ENCODE measurements around the gene KRTAP6-3. TPM values are rescaled to one million over a fixed set of nuclear protein-coding genes. Genes with fewer than 3 reads are reported as not detected.
A peak's percentile ranks its signal among the peaks of the same experiment; 100 is the strongest.

The KRTAP6-3 gene
- total and polyA plus RNA-seq, 9 of the 15 experiments (the other 6 are each of a cell fraction or from before 2014, with no cell fraction given): 0.23 TPM; not detected in 8

DNA sequence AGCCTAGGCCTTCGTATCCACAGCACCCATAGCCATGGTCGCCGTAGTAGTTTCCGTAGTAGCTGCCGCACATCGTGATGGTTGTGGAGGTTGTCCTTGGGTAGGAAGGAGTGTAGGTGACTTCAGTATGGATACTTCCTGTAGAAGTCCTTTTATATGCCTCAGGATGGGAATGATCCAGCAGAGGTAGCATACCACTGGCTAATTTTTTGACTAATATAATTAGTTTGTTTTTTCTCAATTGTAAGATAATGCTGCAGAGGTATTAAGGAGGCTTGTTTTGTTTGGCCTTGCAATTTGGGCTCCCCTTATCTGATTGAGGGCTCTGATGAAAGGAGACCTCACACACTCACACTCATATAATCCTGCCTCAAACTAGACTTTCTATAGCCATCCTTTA lies 6.6 kb downstream of the KRTAP6-3 start, which contains the start of gene KRTAP6-2:
Gene KRTAP6-2, minus strand, starts transcription at position 101 of the 400 bp plus-strand sequence. Its CDS starts 28 bp downstream, at position 73.
- intact Hi-C loops (cut with micrococcal nuclease) (no loop called here), in situ Hi-C loops (cut with MboI) (no loop called here)
- FAIRE-seq (no peak), ATAC-seq (no peak), DNase-seq (ENCODE audit: extremely low read depth in 1 of 4, low spot score in 3 of 4) (no peak)
- no peaks in the 10 kb centered on the region for H3K4me1 ChIP-seq (replicated peaks in 1 of 2; ENCODE audit: control insufficient read depth in 2 of 2, insufficient read depth in 2 of 2, low read length in 2 of 2)
- BruUV-seq (replicated peaks): no TSS peak
- no peak within 1 kb of the TSS for H3K4me3 ChIP-seq
- 0% methylated on average over 6 of the region's 6 CpGs for WGBS (ENCODE audit: insufficient coverage, low coverage, missing lambda C conversion rate)
- no peak within 1 kb of the TSS for H2AFZ ChIP-seq (ENCODE audit: low read depth, low read length)
- H3K27me3 ChIP-seq (ENCODE audit: control insufficient read depth in 2 of 2, insufficient read depth in 2 of 2, low read length in 2 of 2): no peaks in the 10 kb centered on the region
- CTCF ChIA-PET (ENCODE audit: low intra/inter-chr PET ratio): no interaction called here
- H3K9ac ChIP-seq (ENCODE audit: insufficient read depth in 1 of 2, low read depth in 2 of 2, low read length in 2 of 2): no peak within 1 kb of the TSS
- POLR2A ChIA-PET: no interaction called here
- H3K9me1 ChIP-seq (ENCODE audit: control insufficient read depth, insufficient read depth, low read length): no peaks in the 10 kb centered on the region
- TF ChIP-seq, protein P1, sequence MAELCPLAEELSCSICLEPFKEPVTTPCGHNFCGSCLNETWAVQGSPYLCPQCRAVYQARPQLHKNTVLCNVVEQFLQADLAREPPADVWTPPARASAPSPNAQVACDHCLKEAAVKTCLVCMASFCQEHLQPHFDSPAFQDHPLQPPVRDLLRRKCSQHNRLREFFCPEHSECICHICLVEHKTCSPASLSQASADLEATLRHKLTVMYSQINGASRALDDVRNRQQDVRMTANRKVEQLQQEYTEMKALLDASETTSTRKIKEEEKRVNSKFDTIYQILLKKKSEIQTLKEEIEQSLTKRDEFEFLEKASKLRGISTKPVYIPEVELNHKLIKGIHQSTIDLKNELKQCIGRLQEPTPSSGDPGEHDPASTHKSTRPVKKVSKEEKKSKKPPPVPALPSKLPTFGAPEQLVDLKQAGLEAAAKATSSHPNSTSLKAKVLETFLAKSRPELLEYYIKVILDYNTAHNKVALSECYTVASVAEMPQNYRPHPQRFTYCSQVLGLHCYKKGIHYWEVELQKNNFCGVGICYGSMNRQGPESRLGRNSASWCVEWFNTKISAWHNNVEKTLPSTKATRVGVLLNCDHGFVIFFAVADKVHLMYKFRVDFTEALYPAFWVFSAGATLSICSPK (IDR thresholded peaks at IDR 0.05; ENCODE audit: borderline replicate concordance): no peak
- TF ChIP-seq KLF10 (CRISPR knock-in tag; IDR thresholded peaks at IDR 0.05) (no peak), NR1H2 (CRISPR knock-in tag; IDR thresholded peaks at IDR 0.05) (no peak), ZNF197 (CRISPR knock-in tag; IDR thresholded peaks at IDR 0.05; ENCODE audit: low read depth) (no peak)
- no peaks in the 10 kb centered on the region for H4K20me1 ChIP-seq (replicated peaks; ENCODE audit: control insufficient read depth, insufficient read depth, low read length)
- H3K4me2 ChIP-seq (ENCODE audit: insufficient read depth, low read length): no peak within 1 kb of the TSS
- H3K27ac ChIP-seq (ENCODE audit: extremely low read depth, low read depth, low read length): no peak within 1 kb of the TSS
- no peaks in the 10 kb centered on the region for H3K9me3 ChIP-seq (replicated peaks; ENCODE audit: control insufficient read depth, insufficient read depth, low read depth, low read length)
- H3K79me2 ChIP-seq (ENCODE audit: control insufficient read depth, insufficient read depth, low read length): no peaks in the 10 kb centered on the region
- H3K36me3 ChIP-seq (ENCODE audit: control insufficient read depth, insufficient read depth, low read length): no peaks in the 10 kb centered on the region

DNA sequence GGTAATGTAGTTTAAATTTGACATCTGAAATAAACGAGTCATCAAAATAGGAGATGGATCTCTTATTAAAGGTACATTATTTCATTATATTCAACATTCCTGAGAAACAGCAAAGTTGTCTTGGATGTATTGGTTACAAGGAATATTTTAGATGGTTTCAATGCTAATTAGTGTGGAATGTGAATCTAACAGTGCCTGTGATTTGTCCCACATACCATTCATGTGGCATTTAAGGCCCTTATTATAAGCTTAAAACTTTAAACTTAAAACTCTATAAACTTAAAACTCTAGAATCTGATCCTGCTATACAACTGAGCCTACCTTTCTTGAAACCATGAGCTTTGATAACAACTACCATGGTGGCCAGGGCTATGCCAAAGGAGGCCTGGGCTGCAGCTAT lies 8.5 kb downstream of the KRTAP6-3 start, which contains the start of gene KRTAP22-1:
Gene KRTAP22-1, plus strand, starts transcription at position 301 of the 400 bp plus-strand sequence.
- Histone ChIP-seq H3K9me3 (replicated peaks; ENCODE audit: control insufficient read depth, insufficient read depth, low read depth, low read length) (peaks cover 4% of the 10 kb centered on the region), H3K9me1 (ENCODE audit: control insufficient read depth, insufficient read depth, low read length) (no peaks in the 10 kb centered on the region), H4K20me1 (replicated peaks; ENCODE audit: control insufficient read depth, insufficient read depth, low read length) (no peaks in the 10 kb centered on the region), H3K4me1 (replicated peaks in 1 of 2; ENCODE audit: control insufficient read depth in 2 of 2, insufficient read depth in 2 of 2, low read length in 2 of 2) (no peaks in the 10 kb centered on the region), H3K36me3 (ENCODE audit: control insufficient read depth, insufficient read depth, low read length) (no peaks in the 10 kb centered on the region), H3K27me3 (ENCODE audit: control insufficient read depth in 2 of 2, insufficient read depth in 2 of 2, low read length in 2 of 2) (no peaks in the 10 kb centered on the region), H3K9ac (ENCODE audit: insufficient read depth in 1 of 2, low read depth in 2 of 2, low read length in 2 of 2) (no peak within 1 kb of the TSS), H3K79me2 (ENCODE audit: control insufficient read depth, insufficient read depth, low read length) (no peaks in the 10 kb centered on the region), H2AFZ (ENCODE audit: low read depth, low read length) (no peak within 1 kb of the TSS), H3K4me3 (no peak within 1 kb of the TSS), H3K4me2 (ENCODE audit: insufficient read depth, low read length) (no peak within 1 kb of the TSS), H3K27ac (ENCODE audit: extremely low read depth, low read depth, low read length) (no peak within 1 kb of the TSS)
- intact Hi-C loops (cut with micrococcal nuclease): no loop called here
- FAIRE-seq (no peak), ATAC-seq (no peak), DNase-seq (ENCODE audit: extremely low read depth in 1 of 4, low spot score in 3 of 4) (no peak)
- no TSS peak for BruUV-seq (replicated peaks)
- in situ Hi-C loops (cut with MboI): no loop called here
- TF ChIP-seq RHOXF2B (CRISPR knock-in tag; conservative IDR thresholded peaks at IDR 0.05) (no peak), ZNF316 (IDR thresholded peaks at IDR 0.05) (peak; percentile 8; the same call in 1 of the 2 replicates)
- WGBS (ENCODE audit: insufficient coverage, low coverage, missing lambda C conversion rate): 0% methylated on average over 1 of the region's 1 CpG
- ChIA-PET CTCF (ENCODE audit: low intra/inter-chr PET ratio) (interaction anchor here (0.6 kb wide), 1 partner anchor 813 kb away, joined by 3 read pairs; no protein-coding TSS in a partner anchor), POLR2A (no interaction called here)
